ENCODE data around the gene SLC4A2. TPM values are rescaled to one million over a fixed set of nuclear protein-coding genes. Genes with fewer than 3 reads are reported as not detected.
A peak's percentile ranks its signal among the peaks of the same experiment; 100 is the strongest.
"Not testable (repeated sequence)": the region's sequence is repeated elsewhere in the genome, so short reads cannot be mapped to it uniquely, and the experiment has no call there.

SLC4A2 gene
- total RNA-seq, 1 donor from 2014 or later: 390 TPM

DNA sequence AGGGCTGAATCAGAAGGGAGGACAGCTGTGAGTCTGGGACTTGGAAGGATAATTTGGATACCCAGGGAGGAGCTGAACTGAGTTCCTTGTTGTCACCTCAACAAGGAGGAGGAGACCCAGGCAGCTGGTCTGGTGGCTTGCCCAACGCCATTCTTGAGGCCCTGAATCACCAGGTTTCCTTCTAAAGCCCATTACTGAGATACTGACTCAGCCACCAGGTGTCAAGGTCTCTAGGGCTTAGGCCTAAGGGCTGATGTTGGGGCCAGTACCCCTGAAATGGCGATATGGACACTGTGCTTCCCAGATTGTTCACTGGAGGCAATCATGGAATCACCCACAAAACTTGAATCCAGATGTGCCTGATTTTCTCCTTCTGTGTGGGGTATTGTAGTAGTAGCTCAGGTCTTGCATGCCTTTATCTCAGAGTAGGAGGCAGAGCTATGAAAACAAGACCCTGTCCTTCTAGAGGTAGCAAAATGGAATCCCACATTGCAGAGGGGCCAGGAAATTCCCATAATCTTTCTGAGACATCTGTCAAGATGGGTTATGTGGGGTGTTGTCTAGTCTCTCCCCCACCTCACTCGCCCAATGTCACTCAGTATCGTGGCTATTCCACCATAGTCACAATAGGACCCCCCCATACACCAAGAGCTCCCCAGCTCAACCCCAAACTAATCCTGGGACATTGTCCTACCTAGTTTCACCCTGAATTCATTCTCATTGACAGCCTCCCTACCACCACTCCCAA is 33.3 kb upstream of the SLC4A2 start:
- H3K4me1 ChIP-seq: peaks cover 0 to 7% of the 10 kb centered on the region in 2 donors
- H3K9me3 ChIP-seq: no peaks in the 10 kb centered on the region
- H3K27me3 ChIP-seq: no peaks in the 10 kb centered on the region
- no peak overlapping the region for H3K4me3 ChIP-seq
- H3K36me3 ChIP-seq: no peaks in the 10 kb centered on the region
- intact Hi-C loops (cut with DNase I): loop anchor here (10.0 kb wide), 1 partner anchor 1191 kb away; the partner anchor contains the start of gene ZNF862
- no peak overlapping the region for H3K27ac ChIP-seq
- no peak for DNase-seq (ENCODE audit: low spot score in 2 of 2)
- TF ChIP-seq CTCF (IDR thresholded peaks at IDR 0.05): no peak

DNA sequence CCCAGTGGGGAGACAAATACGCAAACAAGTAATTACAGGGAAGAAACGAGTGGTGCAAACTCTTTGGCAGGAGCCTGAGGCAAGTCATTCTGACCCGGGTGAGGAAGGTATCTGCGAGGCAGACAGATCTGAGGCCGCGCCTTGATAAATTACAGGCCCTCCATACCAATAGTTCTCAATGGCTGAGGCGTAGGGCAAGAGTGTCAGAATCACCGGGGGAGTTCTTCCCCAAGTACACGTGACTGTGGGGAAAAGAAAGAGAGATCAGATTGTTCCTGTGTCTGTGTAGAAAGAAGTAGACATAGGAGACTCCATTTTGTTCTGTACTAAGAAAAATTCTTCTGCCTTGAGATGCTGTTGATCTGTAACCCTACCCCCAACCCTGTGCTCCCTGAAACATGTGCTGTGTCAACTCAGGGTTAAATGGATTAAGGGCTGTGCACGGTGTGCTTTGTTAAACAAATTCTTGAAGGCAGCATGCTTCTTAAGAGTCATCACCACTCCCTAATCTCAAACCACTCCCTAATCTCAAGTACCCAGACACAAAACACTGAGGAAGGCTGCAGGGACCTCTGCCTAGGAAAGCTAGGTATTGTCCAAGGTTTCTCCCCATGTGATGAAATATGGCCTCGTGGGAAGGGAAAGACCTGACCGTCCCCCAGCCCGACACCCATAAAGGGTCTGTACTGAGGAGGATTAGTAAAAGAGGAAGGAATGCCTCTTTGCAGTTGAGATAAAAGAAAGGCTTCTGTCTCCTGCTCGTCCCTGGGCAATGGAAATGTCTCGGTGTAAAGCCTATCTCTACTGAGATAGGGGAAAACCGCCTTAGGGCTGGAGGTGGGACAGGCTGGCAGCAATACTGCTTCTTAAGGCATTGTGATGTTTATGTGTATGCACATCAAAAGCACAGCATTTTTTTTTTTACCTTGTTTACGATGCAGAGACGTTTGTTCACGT is 32.3 kb upstream of the SLC4A2 start:
- Histone ChIP-seq H3K4me3 (peak overlapping the region; percentile 68 to 77), H3K27ac (peak overlapping the region in 1 of 2 donors; percentile 46)
- intact Hi-C loops (cut with DNase I): loop anchor here (10.0 kb wide), 1 partner anchor 1192 kb away; the partner anchor contains the start of gene ZNF862

GRCh38 chr7:151027728-151028130 is 31.7 kb upstream of the SLC4A2 start:
- Histone ChIP-seq H3K27ac (peak overlapping the region; percentile 46 to 61), H3K4me3 (peak overlapping the region; percentile 68 to 77)
- intact Hi-C loops (cut with DNase I): loop anchor here (1.0 to 10.0 kb wide), 6 partner anchors 31 to 1193 kb away; partner anchors contain the start of genes ABCF2, FASTK and ZNF862
- H3K36me3 ChIP-seq; DNase-seq (ENCODE audit: low spot score in 2 of 2); H3K27me3 ChIP-seq; H3K9me3 ChIP-seq; H3K4me1 ChIP-seq: not testable (repeated sequence)

More for the DNA sequence above, 32.3 kb upstream of the SLC4A2 start:
- DNase-seq (ENCODE audit: low spot score in 2 of 2); H3K36me3 ChIP-seq; H3K27me3 ChIP-seq; H3K9me3 ChIP-seq; H3K4me1 ChIP-seq: not testable (repeated sequence)

DNA sequence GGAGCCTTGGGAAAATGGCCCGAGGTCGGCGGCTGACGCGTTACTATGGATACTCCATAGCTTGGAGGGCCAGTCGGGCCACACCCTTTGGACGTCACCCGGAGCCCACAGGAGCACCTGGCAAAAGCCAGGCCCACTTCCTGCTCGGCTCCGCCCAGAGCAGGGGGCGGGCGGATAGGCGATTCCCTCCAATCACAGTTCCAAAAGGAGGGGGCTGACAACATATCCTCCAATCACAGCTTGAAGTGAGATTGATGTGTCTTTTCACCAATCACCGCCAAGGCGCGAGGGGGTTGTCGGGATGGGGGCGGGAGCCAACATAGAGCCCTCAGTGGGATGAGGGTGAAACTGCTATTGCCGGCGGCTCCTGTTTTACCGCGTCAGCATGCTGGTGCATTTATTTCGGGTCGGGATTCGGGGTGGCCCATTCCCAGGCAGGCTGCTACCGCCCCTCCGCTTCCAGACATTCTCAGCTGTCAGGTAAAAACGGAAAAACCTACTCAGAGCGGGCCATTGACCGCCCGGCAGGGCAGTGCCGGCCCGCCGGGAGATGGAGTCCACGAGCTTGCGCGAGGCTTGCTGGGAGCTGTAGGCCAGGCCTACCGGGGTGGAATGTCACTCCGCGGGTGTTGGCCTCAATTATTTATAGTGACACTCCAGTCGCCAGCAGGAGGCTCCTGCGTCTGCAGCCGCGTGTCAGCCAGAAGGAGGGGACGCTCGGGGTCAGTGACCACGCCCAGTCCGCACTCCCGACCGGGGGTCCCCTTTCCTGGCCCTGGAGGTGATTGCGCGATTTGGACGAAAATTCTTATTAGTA is 31.1 kb upstream of the SLC4A2 start, which contains the start of gene ABCB8:
Gene ABCB8 (plus strand): TSS at position 320 of the 817 bp plus-strand sequence. CDS start 66 bp downstream, at position 386.
- intact Hi-C loops (cut with DNase I): loop anchor here (1.0 to 10.0 kb wide), 6 partner anchors 30 to 1194 kb away; partner anchors contain the start of genes ABCF2, FASTK and ZNF862
- peak; percentile 98 to 100 for DNase-seq (ENCODE audit: low spot score in 2 of 2)
- TF ChIP-seq CTCF (IDR thresholded peaks at IDR 0.05): peak in 2 of 3 experiments; percentile 59 to 68
- Histone ChIP-seq H3K27me3 (no peaks in the 10 kb centered on the region), H3K27ac (peak within 1 kb of the TSS; percentile 60 to 78), H3K36me3 (no peaks in the 10 kb centered on the region), H3K9me3 (no peaks in the 10 kb centered on the region), H3K4me1 (peaks cover 0 to 7% of the 10 kb centered on the region in 2 donors), H3K4me3 (peak within 1 kb of the TSS; percentile 68 to 77)

- TF ChIP-seq CTCF (IDR thresholded peaks at IDR 0.05): no peak
- intact Hi-C loops (cut with DNase I): loop anchor here (1.0 to 10.0 kb wide), 6 partner anchors 29 to 1194 kb away; partner anchors contain the start of genes ABCF2, FASTK and ZNF862
- Histone ChIP-seq H3K27me3 (no peaks in the 10 kb centered on the region), H3K36me3 (no peaks in the 10 kb centered on the region), H3K4me3 (peak overlapping the region; percentile 68 to 77), H3K27ac (peak overlapping the region; percentile 60 to 78), H3K4me1 (peaks cover 0 to 7% of the 10 kb centered on the region in 2 donors), H3K9me3 (no peaks in the 10 kb centered on the region)
- DNase-seq (ENCODE audit: low spot score in 2 of 2): no peak
These were observed 30.4 kb upstream of the SLC4A2 start for GRCh38 chr7:151028948-151029501.

All from ascending aorta (tissue), 2 donors.